Small intestine (tissue), 7 donors: ENCODE measurements around the gene TRPM3. TPM values are rescaled to one million over a fixed set of nuclear protein-coding genes. Genes with fewer than 3 reads are reported as not detected.

Experiments
- DNase-seq, 2 donors: peaks; one replicate each; pipeline versions ENCODE4 v3.0.0 to v3.0.0-alpha.2; 2013
- FAIRE-seq: peaks from 2 replicates; lab custom pipeline; 2012; peaks lifted over from hg19 to GRCh38; lab: Jason Lieb, UNC
- H3K27ac ChIP-seq, 3 donors: one replicate each; pipeline ENCODE4 v1.5.1; 2013; ENCODE audit warnings: low read length in 2 of 3, mild to moderate bottlenecking in 2 of 3, control low read depth in 1 of 3, inconsistent platforms in 1 of 3, low read depth in 1 of 3, moderate library complexity in 1 of 3
- H3K27me3 ChIP-seq, 3 donors: one replicate each; pipeline ENCODE4 v1.6.1; 2013; ENCODE audit warnings: low read length in 3 of 3, inconsistent platforms in 1 of 3; ENCODE audit not compliant: control insufficient read depth in 3 of 3, insufficient read depth in 3 of 3
- H3K36me3 ChIP-seq, 3 donors: one replicate each; pipeline ENCODE4 v1.6.1; 2013; ENCODE audit warnings: low read length in 3 of 3, inconsistent platforms in 1 of 3, low read depth in 1 of 3, mild to moderate bottlenecking in 1 of 3, moderate library complexity in 1 of 3; ENCODE audit not compliant: control insufficient read depth in 3 of 3, insufficient read depth in 2 of 3
- H3K4me1 ChIP-seq, 3 donors: one replicate each; pipeline ENCODE4 v1.6.1; 2013; ENCODE audit warnings: low read length in 2 of 3, inconsistent platforms in 1 of 3, low read depth in 1 of 3, mild to moderate bottlenecking in 1 of 3, moderate library complexity in 1 of 3; ENCODE audit not compliant: control insufficient read depth in 3 of 3, insufficient read depth in 2 of 3
- H3K4me3 ChIP-seq, 3 donors: one replicate each; pipeline ENCODE4 v1.5.1; 2013; ENCODE audit warnings: low read length in 3 of 3, control low read depth in 1 of 3, inconsistent platforms in 1 of 3, low read depth in 1 of 3, mild to moderate bottlenecking in 1 of 3, moderate library complexity in 1 of 3
- H3K9me3 ChIP-seq, 2 donors: one replicate each; pipeline ENCODE4 v1.6.1; 2013; ENCODE audit warnings: low read depth in 1 of 2, low read length in 1 of 2; ENCODE audit not compliant: control insufficient read depth in 2 of 2, insufficient read depth in 1 of 2
- WGBS, 3 donors: extraction: QIAGEN DNeasy Blood & Tissue Kit; methylation state at CpG; one replicate each; pipeline ENCODE4 v1.1.7; 2013; 5-methylcytosine and 5-hydroxymethylcytosine counted together
- polyA plus RNA-seq, 4 donors: library from polyadenylated mRNA; stranded (reverse) in 3 of 4; unstranded in 1 of 4; fragments of 200-250 nt in 3 of 4; fragments of 120-200 nt in 1 of 4; gene quantifications; one replicate each; pipeline versions ENCODE4 v1.2.1 to v1.2.3, GENCODE V29; 2013
- donor health status: healthy with polysubstance abuse.
- donor health status: control.
- donor health status: control.
- donor health status: Bipolar disorder and iron deficiency.
- donor health status: healthy.

The TRPM3 gene
- polyA plus RNA-seq, 4 donors, result 0.15 to 2.5 (median 0.78) TPM

DNA sequence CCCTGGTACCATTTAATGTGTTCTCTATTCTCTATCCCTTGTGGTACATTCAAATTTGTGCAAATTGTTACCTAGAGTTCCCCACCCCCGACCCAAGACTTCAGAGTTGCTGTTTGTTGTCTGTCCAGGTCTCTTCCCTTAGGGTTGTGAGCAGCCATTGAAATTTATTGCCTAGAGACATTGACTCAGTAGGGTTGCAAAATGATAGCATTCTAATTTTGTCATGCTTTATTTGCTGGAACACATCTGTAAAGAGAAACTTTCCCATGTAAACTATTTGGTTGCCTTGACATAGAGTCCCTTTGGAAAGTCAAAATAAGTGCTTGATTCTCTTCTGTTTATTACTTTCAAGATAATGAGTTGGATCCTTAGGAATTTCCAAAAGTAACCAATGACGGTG lies 615.3 kb downstream of the TRPM3 start:
- FAIRE-seq (no peak), DNase-seq (no peak)
- Histone ChIP-seq H3K4me1 (no peaks in the 10 kb centered on the region), H3K4me3 (no peak overlapping the region), H3K27ac (no peak overlapping the region), H3K36me3 (no peaks in the 10 kb centered on the region), H3K27me3 (no peaks in the 10 kb centered on the region), H3K9me3 (no peaks in the 10 kb centered on the region)
- WGBS, 3 donors, result 79 to 93% (median 87%) methylated on average over 2 of the region's 2 CpGs

DNA sequence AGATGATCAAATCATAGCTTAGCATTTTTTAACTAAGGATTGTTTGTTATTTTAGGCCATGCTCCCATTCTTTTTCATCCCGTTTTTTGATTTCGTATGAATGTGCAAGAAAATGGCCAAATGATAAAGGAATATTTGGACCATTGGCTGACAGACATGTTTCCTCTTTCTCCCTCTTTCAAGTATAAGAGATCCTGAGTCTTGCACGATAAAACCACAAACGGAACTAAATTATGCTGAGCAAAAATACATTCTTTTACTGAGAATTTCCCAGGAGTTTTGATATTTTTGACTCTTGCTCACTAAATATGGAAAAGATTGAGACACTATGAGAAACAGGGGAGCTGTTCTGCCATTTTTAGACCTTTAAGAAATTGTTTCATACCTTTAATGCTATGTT lies 616.6 kb downstream of the TRPM3 start:
- no peak overlapping the region for H3K4me3 ChIP-seq
- H3K27ac ChIP-seq, result no peak overlapping the region
- WGBS, 3 donors, result 62 to 81% (median 73%) methylated on average over 4 of the region's 4 CpGs
- FAIRE-seq, result no peak
- H3K27me3 ChIP-seq, result no peaks in the 10 kb centered on the region
- H3K36me3 ChIP-seq, result no peaks in the 10 kb centered on the region
- no peaks in the 10 kb centered on the region for H3K4me1 ChIP-seq
- no peak for DNase-seq
- peaks cover 0 to 4% of the 10 kb centered on the region in 2 donors for H3K9me3 ChIP-seq

DNA sequence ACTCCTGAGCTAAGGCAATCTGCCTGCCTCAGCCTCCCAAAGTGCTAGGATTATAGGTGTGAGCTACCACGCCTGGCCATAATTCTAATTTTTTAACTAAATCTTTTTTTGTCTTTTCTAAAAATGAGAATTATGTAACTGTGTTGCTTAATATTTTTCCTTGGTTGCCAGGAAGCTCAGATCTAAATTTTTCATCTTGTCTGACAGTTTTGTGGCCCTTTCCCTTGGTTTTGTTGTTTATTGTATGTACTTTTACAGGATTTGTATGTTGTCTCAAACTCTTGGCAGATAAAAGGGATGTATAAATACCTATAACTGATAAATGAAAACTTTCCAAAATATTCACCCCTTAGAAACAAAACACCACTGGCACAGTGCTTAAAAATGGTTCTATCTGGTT lies 618.7 kb downstream of the TRPM3 start:
- Histone ChIP-seq H3K36me3 (no peaks in the 10 kb centered on the region), H3K4me1 (no peaks in the 10 kb centered on the region), H3K4me3 (no peak overlapping the region), H3K27ac (no peak overlapping the region), H3K27me3 (no peaks in the 10 kb centered on the region), H3K9me3 (peaks cover 0 to 4% of the 10 kb centered on the region in 2 donors)
- 58 to 94% (median 83%) methylated on average over 1 of the region's 1 CpG for WGBS, 3 donors
- DNase-seq (no peak), FAIRE-seq (no peak)

DNA sequence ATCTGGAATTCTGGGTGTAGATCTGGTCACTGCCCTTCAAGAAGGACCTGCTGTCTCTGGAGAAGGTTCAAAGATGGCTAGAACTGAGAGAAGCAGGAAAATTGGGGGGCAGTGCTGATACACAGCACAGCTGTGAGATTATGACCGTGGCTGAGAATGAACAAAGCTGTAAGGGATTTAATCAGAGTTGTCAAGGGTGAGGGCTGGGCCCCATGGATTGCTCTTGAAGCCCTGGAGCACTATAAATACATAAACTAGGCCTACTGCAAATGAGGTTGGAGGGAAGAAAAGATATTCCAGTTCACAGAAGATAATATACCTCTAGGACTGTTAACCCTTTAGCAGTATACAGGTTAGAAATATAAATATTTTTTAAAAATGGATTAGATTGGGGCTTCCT lies 620.6 kb downstream of the TRPM3 start:
- no peak overlapping the region for H3K4me3 ChIP-seq
- H3K27ac ChIP-seq, result no peak overlapping the region
- H3K9me3 ChIP-seq, result peaks cover 0 to 4% of the 10 kb centered on the region in 2 donors
- DNase-seq (no peak), FAIRE-seq (no peak)
- no peaks in the 10 kb centered on the region for H3K27me3 ChIP-seq
- H3K36me3 ChIP-seq, result no peaks in the 10 kb centered on the region
- 21 to 35% (median 24%) methylated on average over 1 of the region's 1 CpG for WGBS, 3 donors
- H3K4me1 ChIP-seq, result no peaks in the 10 kb centered on the region

DNA sequence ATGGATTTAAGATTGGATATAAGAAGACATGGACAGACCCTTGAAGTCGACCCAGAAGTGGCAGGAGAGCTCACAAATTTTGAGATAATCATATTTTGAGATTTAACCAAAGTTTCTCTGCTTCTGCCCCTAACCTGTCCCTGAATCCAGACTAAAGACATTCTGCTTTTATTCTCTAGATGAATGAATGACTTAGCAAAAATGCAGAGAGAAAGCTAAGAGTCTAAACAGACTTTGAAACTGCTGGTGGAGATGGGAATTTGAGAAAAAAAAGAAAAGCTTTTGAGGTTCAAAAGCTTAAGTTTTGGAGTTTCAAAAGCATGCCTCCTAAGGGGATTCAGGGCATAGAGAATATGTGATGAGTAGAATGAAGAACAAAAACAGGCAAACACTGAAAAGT lies 621.8 kb downstream of the TRPM3 start:
- 43 to 77% (median 50%) methylated on average over 1 of the region's 1 CpG for WGBS, 3 donors
- Histone ChIP-seq H3K9me3 (peaks cover 0 to 4% of the 10 kb centered on the region in 2 donors), H3K4me1 (no peaks in the 10 kb centered on the region), H3K36me3 (no peaks in the 10 kb centered on the region), H3K27me3 (no peaks in the 10 kb centered on the region), H3K27ac (no peak overlapping the region), H3K4me3 (no peak overlapping the region)
- DNase-seq (no peak), FAIRE-seq (no peak)

DNA sequence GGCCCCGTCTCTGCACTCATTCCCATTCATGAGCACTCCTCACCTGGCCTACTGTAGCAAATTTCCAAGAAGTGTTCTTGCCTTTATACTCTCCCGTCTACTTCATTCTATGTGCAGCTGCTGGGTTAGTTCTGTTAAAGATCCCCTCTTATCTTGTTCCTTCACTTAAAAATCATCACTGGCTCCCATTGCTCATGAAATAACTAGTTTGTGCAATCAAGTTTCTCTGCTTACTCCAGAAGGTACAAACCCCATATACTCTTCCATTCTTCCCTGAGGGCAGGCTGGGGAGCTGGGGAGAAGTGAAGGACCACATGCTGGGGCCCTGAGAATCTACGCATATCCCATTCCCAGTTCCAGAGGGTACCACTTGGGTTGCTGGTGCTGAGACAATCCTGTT lies 622.6 kb downstream of the TRPM3 start:
- FAIRE-seq (no peak), DNase-seq (no peak)
- Histone ChIP-seq H3K27ac (no peak overlapping the region), H3K4me1 (no peaks in the 10 kb centered on the region), H3K4me3 (no peak overlapping the region), H3K27me3 (no peaks in the 10 kb centered on the region), H3K36me3 (no peaks in the 10 kb centered on the region), H3K9me3 (peaks cover 0 to 4% of the 10 kb centered on the region in 2 donors)
- 87 to 95% (median 94%) methylated on average over 3 of the region's 3 CpGs for WGBS, 3 donors

DNA sequence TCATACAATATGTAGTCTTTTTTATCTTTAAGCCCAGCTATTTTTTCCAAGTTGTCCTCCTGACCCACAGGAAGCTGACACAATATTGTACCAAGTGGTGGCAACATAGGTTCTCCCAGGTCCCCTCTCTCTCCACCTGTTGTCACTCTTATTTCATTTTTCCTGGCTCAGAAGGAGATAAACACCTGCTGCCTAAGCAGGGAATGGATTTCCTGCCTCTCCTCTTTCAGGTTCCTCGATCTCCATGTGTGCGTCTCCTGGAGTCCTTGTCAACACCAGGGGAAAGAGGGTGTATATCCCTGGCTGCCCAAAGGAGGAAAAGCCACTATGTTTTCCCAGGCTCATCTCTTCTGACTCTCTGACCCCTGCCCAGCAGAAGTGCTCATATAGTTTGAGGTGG lies 625.2 kb downstream of the TRPM3 start:
- DNase-seq (no peak), FAIRE-seq (no peak)
- Histone ChIP-seq H3K4me3 (no peak overlapping the region), H3K27ac (no peak overlapping the region), H3K27me3 (no peaks in the 10 kb centered on the region), H3K9me3 (peaks cover 0 to 4% of the 10 kb centered on the region in 2 donors), H3K4me1 (peaks cover 0 to 4% (median 0%) of the 10 kb centered on the region in 3 donors), H3K36me3 (no peaks in the 10 kb centered on the region)
- WGBS, 3 donors, result 80 to 82% (median 81%) methylated on average over 2 of the region's 2 CpGs

DNA sequence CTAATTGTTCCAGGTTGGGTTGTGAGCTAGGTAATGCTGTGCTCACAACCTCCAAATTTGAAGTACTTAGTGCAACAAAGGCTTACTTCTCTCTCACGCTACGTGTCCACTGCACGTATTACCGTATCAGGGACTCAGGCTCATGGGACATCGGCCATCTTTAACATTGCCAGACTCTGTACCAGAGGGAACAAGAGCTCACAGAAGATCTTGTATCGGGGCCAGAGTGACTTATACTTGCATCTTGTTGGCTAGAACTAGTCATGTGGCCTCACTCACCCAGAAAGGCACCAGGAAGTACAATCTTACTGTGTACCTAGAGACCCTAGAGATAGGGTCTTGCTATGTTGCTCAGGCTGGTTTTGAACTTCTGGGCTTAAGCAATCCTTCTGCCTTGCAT lies 625.9 kb downstream of the TRPM3 start:
- 92 to 95% (median 94%) methylated on average over 6 of the region's 6 CpGs for WGBS, 3 donors
- no peaks in the 10 kb centered on the region for H3K36me3 ChIP-seq
- no peak for FAIRE-seq
- no peak for DNase-seq
- H3K27me3 ChIP-seq, result no peaks in the 10 kb centered on the region
- H3K4me3 ChIP-seq, result no peak overlapping the region
- H3K4me1 ChIP-seq, result peaks cover 0 to 4% (median 0%) of the 10 kb centered on the region in 3 donors
- H3K9me3 ChIP-seq, result peaks cover 0 to 2% of the 10 kb centered on the region in 2 donors
- no peak overlapping the region for H3K27ac ChIP-seq

DNA sequence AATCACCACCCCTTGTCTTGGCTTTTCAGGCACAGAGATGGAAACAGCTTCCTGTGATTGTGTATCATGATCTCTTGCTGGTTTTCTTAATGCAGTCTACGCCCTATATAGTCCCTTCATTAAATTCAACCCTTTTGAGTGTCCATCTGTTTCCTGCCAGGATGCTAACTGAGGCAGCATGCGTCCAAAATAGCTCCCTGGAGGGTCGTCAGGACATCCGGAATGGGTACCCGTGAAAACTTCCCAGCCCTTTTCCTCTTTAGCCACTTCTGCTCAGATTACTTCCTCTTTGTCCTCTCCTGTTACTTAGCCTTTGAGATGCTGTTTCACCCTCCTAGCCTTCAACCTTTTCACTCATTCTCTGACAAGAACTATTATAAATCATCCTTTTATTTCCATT lies 627.2 kb downstream of the TRPM3 start:
- H3K9me3 ChIP-seq, result no peaks in the 10 kb centered on the region
- WGBS, 3 donors, result 64 to 86% (median 68%) methylated on average over 5 of the region's 5 CpGs
- no peaks in the 10 kb centered on the region for H3K36me3 ChIP-seq
- no peak for FAIRE-seq
- no peak overlapping the region for H3K27ac ChIP-seq
- H3K27me3 ChIP-seq, result no peaks in the 10 kb centered on the region
- H3K4me3 ChIP-seq, result no peak overlapping the region
- peaks cover 0 to 4% (median 0%) of the 10 kb centered on the region in 3 donors for H3K4me1 ChIP-seq
- no peak for DNase-seq
